Hematopoietic multipotent progenitor cell (in vitro differentiated cells): ENCODE measurements around the gene FBLIM1. TPM values are rescaled to one million over a fixed set of nuclear protein-coding genes. Genes with fewer than 3 reads are reported as not detected.
A peak's percentile ranks its signal among the peaks of the same experiment; 100 is the strongest.
"Not testable (repeated sequence)": the region's sequence is repeated elsewhere in the genome, so short reads cannot be mapped to it uniquely, and the experiment has no call there.

Experiments
- DNase-seq, 3 donors: peaks; one replicate each; pipeline ENCODE4 v3.0.0-alpha.2; 2011 to 2015; ENCODE audit warnings: low read depth in 2 of 3, low spot score in 2 of 3
- total RNA-seq: library from RNA; depleted of rRNA; stranded (reverse); fragments of >200 nt; gene quantifications from one replicate; pipeline ENCODE4 v1.2.3, GENCODE V29; 2012

Gene FBLIM1
- total RNA-seq, 1 donor = 0.27 TPM

- no peak for DNase-seq
Observed at GRCh38 chr1:15804060-15804459, 45.5 kb downstream of the FBLIM1 start.

DNA sequence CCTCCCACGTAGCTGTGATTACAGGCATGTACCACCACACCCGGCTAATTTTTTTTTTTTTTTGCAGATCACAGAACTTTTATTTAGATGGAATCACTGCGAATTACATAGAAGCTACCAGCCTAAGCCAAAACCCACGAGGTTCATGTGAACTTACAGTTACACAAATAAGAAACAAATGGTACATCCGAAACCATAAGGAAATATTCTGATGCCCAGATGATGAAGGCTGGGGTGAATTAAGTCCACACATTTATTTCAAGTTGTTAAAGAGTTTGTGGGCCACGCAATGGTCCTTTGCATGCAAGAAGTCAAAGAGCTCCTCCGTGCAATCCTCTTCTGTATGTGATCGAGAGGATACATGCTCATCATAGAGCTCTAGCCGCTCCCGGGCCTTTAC is 48.5 kb downstream of the FBLIM1 start:
- no peak for DNase-seq

DNA sequence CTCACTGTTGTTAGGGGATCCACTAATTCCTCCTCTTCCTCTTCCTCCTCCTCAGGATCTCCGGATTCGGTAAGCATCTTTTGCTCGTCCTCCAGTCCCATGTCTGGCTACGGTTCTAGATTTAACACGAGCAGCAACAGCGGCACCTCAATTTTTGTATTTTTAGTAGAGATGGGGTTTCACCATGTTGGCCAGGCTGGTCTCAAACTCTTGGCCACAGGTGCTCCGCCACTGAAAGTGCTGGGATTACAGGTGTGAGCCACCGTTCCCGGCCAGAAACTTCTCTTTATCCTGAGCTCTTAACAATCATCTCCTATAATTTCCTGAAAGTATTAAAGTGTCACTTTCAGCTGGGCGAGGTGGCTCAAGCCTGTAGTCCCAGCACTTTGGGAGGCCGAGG is 49.0 kb downstream of the FBLIM1 start, which contains the start of gene UQCRHL:
Gene UQCRHL (minus strand): TSS at position 101 of the 400 bp plus-strand sequence. CDS start 0 bp downstream, at position 101.
- DNase-seq = not testable (repeated sequence)

GRCh38 chr1:15808955-15809354 is 50.4 kb downstream of the FBLIM1 start:
- DNase-seq = no peak

DNA sequence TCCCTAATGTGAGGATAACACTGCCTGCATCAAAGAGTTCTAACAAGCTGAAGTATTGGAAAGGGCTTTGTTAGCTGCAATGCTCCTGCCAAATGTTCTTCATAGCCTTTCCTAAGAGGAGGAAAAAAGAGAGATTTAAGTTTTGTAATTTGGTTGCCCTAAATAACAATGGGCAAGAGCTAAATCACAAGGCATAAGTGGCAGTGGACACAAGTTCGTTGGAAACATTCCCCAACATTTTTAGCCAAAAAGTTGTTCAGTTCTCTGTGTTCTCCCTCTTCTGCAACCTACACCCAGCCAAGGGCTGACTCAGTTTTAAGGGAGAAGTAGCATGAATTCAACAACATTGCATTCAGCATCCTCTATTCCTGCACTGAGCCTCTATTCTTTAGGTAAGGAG is 51.5 kb downstream of the FBLIM1 start:
- DNase-seq = no peak

DNA sequence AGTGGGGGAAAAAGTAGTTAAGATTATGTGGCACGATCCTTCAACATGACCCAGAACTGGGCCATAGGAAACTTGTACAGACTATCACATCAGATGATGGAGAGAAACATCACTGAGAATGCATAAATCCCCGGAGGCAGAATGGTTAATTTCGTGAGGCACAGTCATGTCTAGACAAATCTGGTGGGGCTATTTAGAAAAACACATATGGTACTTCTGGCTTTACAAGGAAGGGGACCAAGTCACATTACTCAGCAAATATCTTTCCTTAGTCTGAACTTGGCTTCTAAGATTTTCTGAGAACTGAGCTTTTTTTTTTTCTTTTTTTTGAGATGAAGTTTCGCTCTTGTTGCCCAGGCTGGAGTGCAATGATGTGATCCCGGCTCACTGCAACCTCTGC is 58.1 kb downstream of the FBLIM1 start:
- DNase-seq = no peak

- DNase-seq = no peak
Observed at GRCh38 chr1:15820478-15820877, 61.9 kb downstream of the FBLIM1 start.

GRCh38 chr1:15825800-15826199 is 67.2 kb downstream of the FBLIM1 start:
- no peak for DNase-seq

DNA sequence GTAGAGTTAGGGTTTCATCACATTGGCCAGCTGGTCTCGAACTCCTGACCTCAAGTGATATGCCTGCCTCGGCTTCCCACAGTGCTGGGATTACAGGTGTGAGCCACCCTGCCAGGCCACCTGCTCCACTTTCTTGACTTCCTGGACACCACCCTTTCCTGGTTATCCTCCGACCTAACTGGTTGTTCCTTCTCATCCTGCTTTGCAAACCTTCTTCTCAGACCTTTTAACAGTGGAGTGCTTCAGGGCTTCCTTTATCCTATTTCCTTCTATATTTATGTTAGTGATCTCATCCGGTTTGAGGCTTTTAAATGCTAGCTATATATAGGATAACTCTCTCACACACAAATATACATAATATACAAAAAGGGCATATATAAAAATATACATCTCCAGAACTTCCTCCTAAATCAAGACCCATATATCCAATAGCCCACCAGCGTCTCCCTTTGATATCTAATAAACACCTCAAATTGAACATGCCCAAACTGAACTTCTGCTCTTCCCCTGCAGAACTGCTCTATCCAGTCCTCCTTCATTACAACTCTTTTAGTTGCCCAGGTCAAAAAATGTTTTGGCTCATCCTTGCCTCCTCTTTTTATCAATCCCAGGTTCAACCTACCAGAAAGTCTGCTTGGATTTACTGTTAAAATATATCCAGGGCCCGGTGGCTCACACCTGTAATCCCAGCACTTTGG is 68.4 kb downstream of the FBLIM1 start:
- DNase-seq = no peak

GRCh38 chr1:15827567-15827966 is 69.0 kb downstream of the FBLIM1 start:
- DNase-seq = not testable (repeated sequence)

GRCh38 chr1:15828931-15829330 is 70.3 kb downstream of the FBLIM1 start:
- DNase-seq = not testable (repeated sequence)

- peak in 1 of 3 donors; percentile 41 for DNase-seq
Observed at GRCh38 chr1:15830258-15830657, 71.7 kb downstream of the FBLIM1 start.

DNA sequence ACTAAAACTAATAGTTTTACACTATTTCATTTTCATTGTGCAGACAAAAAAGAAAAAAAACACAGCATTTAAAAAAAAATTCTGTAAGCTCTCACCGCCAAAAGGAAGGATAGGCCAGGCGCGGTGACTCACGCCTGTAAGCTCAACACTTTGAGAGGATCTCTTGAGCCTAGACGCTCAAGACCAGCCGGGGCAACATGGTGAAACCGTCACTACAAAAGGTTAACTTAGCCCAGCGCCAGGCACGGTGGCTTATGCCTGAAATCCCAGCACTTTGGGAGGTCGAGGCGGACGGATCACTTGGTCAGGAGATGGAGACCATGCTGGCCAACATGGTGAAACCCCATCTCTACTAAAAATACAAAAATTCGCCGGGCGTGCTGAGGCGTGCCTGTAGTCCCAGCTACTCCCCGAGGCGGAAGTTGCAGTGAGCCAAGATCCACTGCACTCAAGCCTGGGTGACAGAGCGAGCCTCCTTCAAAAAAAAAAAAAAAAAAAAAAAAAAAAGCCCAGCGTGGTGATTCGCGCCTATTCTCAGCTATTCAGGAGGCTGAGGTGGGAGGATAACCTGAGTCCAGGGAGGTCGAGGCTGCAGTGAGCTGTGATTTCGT is 74.6 kb downstream of the FBLIM1 start:
- DNase-seq = peak in 1 of 3 donors; percentile 25

DNA sequence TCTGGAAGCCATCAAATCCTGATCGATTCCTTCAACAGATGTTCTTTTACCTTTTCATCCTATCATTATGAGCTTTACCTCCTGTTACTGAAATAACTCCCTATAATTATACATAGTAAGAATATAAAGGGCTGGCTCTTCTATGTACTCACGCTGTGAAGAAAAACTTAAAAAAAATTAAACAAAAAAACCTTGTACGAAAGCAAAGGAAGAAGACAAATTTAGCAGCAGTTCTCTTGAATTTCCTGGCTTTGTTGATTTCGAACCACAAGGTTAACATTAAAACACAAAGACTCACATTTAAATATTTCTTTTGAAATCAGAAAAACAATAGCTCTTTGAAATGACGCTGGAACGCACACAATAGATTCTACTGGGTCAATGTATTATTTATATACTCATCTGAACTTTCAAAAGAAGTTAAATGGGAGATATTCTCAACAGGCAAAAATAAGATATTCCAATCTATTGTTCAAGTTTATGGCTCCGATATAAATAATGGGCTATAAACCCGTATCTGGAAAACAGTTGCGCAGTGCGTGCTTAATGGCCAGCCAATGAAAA is 75.3 kb downstream of the FBLIM1 start:
- DNase-seq = peak in 1 of 3 donors; percentile 11

DNA sequence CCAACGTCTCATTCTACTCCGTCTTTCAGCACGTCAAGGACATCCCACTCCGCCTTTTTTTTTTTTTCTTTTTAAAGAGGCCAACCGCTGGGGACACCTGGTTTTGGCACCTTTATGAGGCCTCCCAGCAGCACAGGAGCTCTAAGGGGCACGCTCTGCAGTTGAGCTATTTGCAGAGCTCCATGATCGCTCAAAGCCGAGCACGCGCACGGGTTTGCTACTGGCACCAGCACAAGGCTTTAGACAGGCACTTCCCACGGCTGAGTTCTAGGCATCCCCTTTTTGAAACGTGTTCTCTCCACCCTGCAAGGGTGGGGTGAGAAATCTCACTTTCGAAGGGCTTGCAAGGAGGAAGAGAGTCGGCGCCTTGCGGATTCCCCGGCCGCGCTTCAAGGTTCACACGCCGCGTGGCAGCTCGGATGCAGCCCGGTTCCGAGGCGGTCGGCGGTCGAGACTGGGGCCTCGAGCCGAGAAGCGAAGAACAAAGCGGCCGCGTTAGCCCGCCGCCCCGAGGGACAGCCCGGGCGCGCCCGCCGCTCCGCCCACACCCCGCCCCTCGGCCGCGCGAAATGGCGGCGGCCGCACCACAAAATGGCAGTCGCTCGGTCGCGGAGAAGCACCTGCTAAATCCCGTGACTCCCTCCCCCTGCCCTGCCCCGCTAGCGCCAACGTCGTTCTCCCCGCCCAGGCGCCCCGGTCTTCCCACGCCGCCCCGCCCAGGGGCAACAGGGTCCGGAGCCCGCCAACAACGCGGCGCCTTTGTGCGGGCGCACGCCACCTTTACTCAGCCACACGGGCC is 76.0 kb downstream of the FBLIM1 start:
- DNase-seq = peak; percentile 80 to 92 (median 87)

- peak in 1 of 3 donors; percentile 49 for DNase-seq
Observed at GRCh38 chr1:15835205-15835740, 76.7 kb downstream of the FBLIM1 start.

DNA sequence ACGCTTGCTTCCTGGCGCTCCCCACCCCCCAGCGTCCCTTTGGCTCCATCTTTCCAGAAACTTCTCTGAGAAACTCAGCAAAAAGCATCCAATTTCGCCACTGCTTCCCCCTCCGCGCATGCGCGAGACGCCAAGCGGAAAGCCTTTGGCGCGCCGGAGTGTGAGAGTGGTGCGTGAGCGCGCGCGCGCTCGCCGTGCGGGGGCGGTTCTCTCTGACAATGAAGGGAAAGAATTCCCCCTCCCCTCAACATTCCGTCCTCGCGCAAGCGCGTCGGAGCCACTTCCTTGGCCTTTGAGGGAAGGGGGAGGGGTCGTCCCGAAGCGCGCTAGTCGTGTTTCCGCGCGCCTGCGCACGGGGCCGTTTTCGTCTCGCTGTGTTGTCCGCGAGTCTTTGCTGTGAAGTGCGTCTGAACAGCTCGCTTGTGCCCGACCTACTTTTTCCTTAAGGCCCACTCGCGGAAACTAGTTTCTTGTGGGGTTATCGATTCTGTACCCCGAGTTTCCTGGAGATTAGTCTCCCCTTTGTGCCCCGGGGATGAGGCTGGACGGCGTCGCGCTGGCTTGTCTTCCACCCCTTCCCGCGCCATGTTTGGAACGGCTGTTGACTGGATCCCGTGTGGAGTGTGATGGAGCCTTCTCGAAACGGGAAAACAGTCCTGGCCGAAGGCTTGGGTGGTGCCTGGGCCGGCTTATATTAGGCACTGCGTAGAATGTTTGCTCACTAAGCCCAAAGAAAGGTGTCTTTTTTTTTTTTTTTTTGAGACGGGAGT is 77.3 kb downstream of the FBLIM1 start:
- DNase-seq = peak; percentile 99 to 100 (median 100)
